Activated naive CD4-positive, alpha-beta T cell treated with anti-CD3 and anti-CD28 coated beads, Interleukin-2, amount 50 U/mL, for 16 hours (primary cell): Measurements from ENCODE around the gene NKX6-2.

Source experiments
- DNase-seq: peaks from one replicate; pipeline ENCODE4 v3.0.0-alpha.2; 2020

The NKX6-2 gene

GRCh38 chr10:132785723-132786475 is at the start of gene NKX6-2:
NKX6-2 (minus strand) TSS chr10:132786147; CDS start chr10:132785948, 199 bp downstream.
- DNase-seq: no peak

GRCh38 chr10:132834891-132835847 is 49.2 kb upstream of the NKX6-2 start:
- no peak for DNase-seq

GRCh38 chr10:132834311-132834761 is 48.4 kb upstream of the NKX6-2 start:
- DNase-seq: no peak

GRCh38 chr10:132833421-132834111 is 47.6 kb upstream of the NKX6-2 start:
- DNase-seq: peak; percentile 9

- DNase-seq: no peak
Observed at GRCh38 chr10:132832186-132832969, 46.4 kb upstream of the NKX6-2 start.

- no peak for DNase-seq
Observed at GRCh38 chr10:132829403-132829802, 43.5 kb upstream of the NKX6-2 start.

GRCh38 chr10:132828681-132829080 is 42.7 kb upstream of the NKX6-2 start:
- no peak for DNase-seq

GRCh38 chr10:132827861-132828539 is 42.1 kb upstream of the NKX6-2 start:
- DNase-seq: no peak

- no peak for DNase-seq
Observed at GRCh38 chr10:132827423-132827789, 41.5 kb upstream of the NKX6-2 start.

GRCh38 chr10:132826524-132827422 is 40.8 kb upstream of the NKX6-2 start:
- DNase-seq: no peak

- peak; percentile 9 for DNase-seq
Observed at GRCh38 chr10:132825783-132826523, 40.0 kb upstream of the NKX6-2 start.

- DNase-seq: no peak
Observed at GRCh38 chr10:132820056-132820455, 34.1 kb upstream of the NKX6-2 start.

- no peak for DNase-seq
Observed at GRCh38 chr10:132817701-132818211, 31.8 kb upstream of the NKX6-2 start.

GRCh38 chr10:132816718-132817117 is 30.8 kb upstream of the NKX6-2 start:
- DNase-seq: no peak

GRCh38 chr10:132815168-132815857 is 29.4 kb upstream of the NKX6-2 start:
- no peak for DNase-seq

GRCh38 chr10:132814469-132814856 is 28.5 kb upstream of the NKX6-2 start:
- no peak for DNase-seq

GRCh38 chr10:132813560-132814468 is 27.9 kb upstream of the NKX6-2 start:
- DNase-seq: no peak

- DNase-seq: no peak
Observed at GRCh38 chr10:132813001-132813401, 27.1 kb upstream of the NKX6-2 start.
